CD1c-positive myeloid dendritic cell (primary cell): ENCODE measurements around the gene FRS3.
A peak's percentile ranks its signal among the peaks of the same experiment; 100 is the strongest.

Experiments
- DNase-seq: peaks from one replicate; pipeline ENCODE4 v3.0.0-alpha.2; 2016; ENCODE audit errors: extremely low spot score

FRS3 gene

DNA sequence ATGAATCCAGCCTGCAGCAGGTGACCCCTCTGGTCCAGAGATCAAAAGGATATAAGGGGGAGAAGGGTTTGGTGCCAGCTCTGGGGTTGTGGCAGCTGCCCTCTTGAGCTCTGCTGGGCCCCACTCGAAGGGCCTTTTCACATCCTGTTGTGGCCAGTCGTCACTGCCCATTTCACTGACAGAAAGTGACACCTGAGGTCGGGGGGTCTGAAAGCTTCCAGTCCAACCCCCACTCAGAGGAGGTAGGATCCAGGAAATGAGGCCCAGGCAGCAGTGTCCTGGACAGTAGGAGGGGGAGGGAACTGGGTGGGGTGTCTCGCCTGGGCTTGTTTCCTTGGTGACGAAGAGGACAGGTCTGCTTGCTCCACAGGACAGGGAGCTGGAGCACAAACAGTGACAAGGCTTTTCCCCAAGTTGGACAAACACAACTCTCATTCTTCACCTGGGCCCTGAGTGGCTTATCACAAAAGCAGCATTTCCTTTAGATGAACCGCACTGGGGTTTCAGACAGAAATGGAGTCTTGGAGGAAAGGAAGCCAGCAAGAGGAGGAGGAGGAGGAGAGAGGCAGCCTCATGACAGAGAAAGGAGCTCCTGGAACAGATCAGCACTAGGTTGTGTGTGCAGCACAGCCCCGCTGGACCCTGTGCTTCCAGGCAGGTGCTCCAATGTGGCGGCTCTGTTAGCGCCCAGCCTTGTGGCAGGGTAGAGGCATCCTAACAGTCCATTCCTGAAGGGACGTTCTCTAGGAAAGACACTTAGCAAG lies 11.0 kb downstream of the FRS3 start:
- DNase-seq = no peak

DNA sequence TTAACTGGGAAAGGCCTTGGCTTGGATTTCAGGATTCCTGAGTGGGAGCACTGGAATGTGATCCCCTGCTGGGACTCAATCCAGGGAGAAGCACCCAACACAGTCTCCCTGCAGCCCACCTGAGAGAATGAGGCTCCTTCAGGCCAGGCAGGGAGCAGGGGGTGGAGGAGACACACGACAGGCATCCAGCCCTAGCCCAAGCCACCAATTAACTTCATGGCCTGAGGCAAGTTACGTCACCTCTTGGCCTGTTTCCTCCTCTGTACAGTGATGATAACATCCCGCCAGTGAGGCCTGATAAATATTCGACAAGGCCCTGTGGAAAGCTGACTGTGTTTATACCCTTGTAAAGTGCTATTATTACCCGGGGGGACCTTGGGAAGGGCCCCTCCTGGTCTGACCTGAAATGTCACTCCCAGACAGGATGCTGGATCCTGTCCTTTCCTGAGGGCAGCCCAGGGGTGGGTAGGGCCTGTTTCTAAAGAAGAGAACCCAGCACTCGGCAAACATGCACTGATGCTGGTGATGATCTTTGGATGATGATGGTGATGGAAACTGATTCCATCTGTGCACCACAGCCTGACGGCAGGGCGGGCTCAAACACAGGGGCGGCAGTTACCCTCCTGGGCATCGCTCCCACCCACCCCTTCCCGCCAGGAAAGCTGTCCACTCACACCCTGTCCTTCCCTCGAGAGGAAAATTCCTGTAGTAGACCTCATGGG lies 12.4 kb downstream of the FRS3 start:
- peak; percentile 20 for DNase-seq

DNA sequence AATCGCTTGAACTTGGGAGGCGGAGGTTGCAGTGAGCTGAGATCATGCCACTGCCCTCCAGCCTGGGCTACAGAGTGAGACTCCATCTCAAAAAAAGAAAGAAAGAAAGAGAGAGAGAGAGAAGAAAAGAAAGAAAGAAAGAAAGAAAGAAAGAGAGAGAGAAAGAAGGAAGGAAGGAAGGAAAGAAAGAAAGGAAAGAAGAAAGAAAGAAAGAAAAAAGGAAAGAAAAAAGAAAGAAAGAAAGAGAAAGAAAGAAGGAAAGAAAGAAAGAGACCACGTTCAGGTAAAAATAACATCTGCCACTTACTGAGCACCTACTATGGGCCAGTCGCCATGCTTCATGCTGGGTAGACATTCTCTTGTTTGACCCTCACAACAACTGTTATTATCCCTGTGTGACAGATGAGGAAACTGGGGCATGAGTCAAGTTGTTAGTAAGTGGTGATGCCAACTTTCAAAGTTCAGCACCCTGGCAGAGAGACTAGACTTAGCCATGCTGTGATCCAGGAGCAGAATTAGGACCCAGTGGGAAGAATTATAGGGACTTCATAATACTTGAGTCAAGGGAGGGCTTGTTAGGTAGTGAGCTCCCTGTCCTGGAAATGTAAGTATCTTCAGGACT lies 13.5 kb downstream of the FRS3 start:
- DNase-seq = peak; percentile 5

DNA sequence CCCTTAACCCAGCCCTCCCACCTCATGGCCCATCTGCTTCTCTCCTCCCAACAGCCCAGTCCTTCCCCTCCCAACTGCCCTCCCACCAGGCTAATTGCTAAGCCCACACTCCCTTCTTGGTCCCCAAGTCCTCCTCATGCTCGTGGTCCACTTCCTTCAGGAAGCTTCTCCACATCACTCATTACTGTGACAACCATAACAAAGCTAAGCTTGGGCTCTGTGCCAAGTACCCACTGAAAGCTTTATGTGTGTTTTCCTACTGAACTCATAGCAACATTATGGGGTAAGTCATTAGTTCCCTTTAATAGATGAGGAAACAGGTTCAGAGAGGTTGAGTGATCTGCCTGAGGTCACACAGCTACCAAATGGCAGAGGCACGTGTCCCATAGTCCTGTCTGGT lies 16.2 kb downstream of the FRS3 start:
- peak; percentile 75 for DNase-seq

DNA sequence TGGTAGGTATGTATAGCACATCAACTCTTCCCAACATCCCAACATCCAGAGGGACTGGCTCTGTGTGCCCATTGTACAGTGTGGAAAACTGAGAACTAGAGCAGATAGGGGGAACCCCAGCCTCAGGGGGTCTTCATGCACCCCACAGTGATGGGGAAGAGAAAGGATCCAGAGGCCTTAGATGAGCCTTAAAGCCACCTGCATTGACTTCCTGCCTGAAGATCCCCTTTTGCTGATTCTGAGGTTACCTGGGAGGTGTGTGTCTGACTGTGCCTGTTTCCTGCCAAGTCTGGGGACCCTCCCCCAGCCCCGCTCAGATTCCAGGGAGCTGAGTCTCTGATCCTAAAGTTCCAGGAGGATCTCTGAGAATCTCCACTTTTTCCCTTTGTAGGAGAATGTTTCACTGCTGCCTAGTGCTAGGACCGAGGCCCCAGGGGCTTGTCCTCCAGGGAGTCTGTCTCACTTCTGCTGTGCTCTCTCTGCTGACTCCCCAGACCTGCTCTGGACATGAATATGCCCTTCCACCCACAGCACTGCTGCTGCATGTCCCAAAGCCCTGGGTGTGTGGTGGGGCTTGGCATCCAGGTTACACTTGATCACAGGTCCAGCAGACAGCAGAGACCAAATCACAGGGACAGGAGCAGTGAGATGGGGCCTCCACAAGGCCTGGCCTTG lies 19.7 kb downstream of the FRS3 start:
- no peak for DNase-seq

DNA sequence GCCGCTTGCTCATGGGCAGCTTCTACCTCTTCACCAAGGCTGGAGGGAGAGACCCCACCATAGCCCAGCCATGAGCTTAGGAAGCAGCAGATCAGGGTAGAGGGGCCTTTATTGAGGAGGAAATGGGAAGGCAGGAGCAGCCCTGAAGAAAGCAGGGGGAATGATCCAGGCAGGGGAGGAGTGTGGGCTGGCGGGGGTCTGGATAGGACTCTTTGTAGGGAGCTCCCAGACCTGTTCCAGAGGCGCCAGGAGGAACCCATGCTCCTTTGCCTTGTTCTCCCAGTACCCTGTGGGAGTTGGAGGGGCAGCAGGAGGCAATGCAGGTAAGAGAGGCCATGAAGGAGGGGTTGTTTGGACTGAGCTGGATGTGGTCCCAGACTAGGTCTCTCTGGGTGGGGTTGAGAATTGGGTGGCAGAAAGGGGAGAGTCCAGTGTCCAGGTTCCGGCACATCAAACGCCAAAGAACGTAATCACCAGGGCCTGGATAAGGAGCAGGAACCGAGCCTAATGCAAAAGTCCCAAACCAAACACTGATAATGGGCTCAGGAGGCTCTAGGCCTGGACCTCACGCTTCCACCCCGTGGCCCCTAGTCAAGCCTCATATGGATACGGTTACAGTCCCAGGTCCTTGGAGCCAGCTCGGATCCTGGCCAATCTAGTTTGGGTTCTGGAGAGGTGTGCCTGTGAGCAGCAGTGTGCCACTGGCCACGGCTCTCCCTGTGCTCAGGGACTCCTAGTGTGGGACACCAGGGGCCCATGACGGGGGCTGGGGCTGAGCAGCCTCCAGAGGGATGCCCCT lies 20.4 kb downstream of the FRS3 start:
- no peak for DNase-seq

DNA sequence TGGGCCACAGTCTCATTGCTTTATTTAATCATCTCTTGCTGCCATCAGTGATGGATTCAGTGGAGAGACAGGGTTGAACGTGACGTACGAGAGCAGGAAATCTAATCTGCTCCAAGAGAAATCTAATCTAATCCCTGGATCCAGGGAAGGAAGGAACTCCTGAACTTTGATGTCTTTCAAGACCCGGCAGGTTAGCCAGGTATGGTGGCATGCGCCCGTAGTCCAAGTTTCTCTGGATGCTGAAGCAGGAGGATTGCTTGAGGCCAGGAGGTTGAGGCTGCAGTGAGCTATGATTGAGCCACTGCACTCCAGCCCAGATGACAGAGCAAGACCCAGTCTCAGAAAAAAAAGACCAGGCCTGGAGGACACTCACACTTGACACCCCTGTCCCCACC lies 21.1 kb downstream of the FRS3 start:
- no peak for DNase-seq

DNA sequence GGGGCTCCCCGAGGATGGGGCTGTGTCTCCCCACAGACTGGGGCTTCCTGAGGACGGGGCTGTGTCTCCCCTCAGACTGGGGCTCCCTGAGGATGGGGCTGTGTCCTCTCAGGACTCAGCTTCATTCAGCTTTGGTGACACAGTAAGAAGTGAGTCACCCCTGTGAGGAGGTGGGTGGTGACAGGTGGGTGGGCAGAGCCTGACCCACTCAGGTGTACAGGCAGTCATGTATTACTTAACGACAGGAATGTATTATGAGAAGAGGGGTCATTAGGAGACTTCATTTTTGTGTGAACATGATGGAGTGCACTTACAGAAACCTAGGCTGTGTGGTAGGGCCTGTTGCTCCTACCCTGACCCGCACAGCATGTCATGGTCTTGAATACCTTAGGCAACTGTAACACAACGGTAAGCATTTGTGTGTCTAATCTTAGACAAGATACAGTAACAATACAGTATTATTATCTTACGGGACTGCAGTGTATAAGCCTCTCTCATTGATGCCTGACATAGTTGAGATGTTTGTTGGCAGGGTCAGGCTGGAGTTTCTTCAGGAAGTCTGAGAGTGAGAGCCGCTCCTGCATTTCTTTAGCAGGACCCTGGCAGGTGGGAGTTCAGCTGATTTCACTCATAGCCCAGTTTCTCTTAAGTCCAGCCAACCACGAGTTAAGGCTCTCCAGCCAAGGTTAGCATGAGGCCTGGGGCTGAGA lies 21.6 kb downstream of the FRS3 start:
- DNase-seq = no peak

DNA sequence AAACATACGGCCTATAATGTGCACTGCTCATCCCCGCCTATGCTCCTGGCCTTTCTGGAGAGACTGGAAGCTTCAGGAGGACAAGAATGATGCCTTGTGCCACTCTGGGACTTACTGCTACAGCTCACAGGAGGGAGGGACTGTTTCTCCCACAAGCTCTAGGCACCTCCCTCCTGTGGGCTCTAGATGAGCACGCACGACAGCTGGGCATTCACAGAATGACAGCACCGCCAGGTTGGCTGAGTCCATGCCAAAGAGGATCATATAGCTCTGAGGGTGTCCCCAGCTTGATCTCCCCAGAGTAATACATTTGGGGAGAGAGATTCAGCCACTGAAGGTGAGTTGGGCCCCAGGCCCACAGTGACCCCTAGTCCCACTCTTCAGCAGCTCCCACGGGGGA lies 22.4 kb downstream of the FRS3 start:
- no peak for DNase-seq

DNA sequence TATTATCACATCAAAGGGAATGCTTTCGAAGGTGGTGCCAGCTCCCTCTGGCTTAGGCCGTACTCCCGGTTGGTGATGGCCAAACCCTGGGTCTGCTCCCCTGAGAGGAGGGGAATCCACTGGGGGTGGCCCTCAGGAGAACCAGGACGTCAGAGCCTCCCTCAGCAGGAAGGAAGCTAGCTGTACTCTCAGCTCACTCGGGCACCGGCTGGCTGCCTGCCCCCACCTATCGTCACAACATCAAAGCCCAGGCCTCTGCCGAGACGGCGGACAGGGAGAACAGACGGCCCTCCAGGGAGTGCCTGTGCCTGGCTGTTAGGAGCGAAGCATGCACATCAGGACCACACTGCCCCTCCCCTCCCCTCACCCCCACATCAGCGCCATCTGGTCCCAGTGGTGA lies 23.3 kb downstream of the FRS3 start:
- DNase-seq = no peak

DNA sequence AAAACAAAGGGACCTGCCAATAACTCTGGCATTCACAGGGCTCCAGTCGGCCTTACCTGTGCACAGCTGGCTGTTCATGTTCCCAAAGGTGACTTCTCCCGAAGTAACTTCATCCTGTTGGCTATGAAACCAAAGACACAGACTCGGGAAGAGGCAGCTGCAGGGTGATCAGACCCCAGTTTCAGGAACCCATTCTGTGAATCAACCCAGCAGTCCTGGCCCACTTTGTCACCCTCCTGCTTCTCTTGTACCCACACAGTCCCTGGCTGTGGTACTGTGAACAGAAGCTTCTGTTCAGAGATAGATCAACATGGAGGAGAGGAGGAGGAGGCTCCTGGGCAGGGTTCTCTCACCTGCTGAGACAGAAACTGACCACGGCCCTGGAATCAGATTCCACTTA lies 23.8 kb downstream of the FRS3 start:
- DNase-seq = no peak

DNA sequence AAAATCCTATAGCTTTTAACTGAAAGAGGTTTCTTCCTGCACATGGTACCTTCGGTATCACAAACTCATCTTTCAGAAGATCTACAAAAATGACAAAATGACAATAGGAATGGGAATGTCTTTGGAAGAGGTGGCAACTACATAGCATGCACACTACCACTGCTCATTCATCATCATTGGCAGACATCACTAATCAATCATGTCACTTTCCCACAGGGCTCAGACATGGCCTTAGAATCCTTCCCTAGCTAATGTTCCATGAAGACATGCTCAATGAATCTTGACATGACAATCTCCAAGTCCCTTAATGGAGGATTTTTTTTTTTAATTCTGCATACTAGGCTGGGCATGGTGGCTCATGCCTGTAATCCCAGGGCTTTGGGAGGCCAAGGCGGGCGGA lies 29.3 kb downstream of the FRS3 start:
- DNase-seq = no peak

DNA sequence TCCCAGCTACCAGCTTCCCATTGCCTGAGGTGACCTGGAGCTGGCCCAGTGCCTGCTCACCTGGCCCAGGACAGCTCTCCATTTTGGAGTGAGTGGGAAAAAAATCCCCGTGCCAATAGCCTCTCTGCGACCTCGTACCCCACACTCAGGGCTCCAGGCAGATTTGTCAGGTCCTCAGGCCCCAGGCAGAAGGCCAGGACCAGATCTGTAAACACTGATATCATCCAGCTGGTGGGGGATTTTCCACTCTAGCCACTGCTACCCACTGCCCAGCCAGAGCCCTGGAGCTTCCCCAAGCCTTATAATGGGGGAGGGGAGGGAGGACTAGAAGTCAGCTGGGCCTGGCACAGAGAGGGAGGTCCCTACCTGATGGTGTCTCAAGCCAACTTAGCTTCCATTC lies 31.2 kb downstream of the FRS3 start:
- DNase-seq = no peak

DNA sequence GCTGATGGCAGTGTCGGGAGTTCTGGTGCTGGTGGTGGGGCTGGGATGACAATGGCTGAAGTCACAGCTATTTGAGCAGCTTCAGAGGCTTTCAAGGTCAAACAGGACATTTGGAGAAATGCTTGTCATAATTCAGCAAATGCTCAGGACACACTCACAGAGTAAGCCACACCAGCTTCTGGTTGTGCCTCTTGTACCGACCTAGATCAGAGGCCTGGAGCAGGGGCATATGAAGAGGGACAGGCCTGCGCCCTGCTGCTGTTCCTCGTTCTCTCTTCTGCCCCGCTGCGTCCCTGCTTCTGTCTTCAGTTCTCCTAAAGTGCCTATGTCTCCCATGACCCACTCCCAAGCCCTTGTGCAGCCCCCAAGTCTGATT lies 31.6 kb downstream of the FRS3 start:
- no peak for DNase-seq

DNA sequence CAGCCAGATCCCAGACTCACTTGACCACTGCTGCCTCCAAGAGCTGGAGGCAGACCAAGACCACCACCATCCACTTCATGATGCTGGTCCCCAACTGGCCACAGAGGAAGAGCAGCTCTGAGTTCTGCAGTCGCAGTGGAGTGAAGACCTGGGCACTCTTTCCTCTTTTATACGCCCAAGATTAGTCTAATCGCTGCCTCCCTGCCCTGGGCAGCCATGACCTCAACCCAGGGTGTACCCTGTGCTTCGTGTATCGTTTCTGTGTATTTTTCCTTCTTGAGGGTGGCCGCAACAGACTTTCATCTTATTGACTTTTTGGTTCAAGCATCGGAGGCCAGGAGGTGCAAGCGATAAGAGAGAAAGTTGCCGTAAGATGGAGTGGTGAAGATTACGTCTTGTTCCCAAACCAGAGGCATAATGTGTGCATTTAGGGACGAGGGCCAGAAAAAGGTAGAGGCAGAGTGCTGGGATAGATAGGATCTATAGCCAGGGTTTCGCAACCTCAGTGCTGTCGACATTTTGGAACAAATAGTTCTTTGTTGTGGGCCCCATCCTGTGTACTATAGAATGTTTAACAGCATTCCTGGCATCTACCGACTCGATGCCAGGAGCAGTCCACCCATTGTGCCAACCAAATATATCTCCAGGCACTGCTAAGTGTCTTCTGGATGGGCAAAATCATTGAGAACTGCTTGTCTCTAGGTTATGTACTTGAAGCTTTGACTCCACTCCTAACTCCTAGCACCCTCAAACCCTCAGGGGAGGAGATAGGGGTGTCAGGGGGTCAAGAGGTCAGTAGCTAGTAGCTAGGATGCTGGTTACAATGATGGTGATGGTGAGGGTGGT lies 32.2 kb downstream of the FRS3 start, which contains the start of gene PGC:
Gene PGC (minus strand): TSS at position 142 of the 846 bp plus-strand sequence. CDS start 63 bp downstream, at position 79.
- DNase-seq = no peak

DNA sequence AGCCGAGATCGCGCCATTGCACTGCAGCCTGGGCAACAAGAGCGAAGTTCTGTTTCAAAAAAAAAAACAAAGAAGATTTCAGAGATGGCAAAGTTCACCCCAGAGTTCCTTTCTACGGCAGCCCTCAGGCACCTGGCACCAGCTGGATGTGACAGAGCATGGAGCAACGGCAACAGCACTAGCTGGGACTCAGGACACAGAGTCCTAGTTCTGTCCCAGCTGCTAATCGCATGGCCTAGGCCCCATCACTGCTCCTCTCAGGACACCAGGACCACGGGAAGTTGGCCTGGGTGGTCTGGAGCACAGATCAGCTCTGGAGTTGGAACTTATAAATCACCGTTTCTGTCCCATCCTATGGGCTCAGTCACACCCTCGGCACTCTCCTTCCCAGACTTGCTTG lies 33.6 kb downstream of the FRS3 start:
- DNase-seq = no peak

DNA sequence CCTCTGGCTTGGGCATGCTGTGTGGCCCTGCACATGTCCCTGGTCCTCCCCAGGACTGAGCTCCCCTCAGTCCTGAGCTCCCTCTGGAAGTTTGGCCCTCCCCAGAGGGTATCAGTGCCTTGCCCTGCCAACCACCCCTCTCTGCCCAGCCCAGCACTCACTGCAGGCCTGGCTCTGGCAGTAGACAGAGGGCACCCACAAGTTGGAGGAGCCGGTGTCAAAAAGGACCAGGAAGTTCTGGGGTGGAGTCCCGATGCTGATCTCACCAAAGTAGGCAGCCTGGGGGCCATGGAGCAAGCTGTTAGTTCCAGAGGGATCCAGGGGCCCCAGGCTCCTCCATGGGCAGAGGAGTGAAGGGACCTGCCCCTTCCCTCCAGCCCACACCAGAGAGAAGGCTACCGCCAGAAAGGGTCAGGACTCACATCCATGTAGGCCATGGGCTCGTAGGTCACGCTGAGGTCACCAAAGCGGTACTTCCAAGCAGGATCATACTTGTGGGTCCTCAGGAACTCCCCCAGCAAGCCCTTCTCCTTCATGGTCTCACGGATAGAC lies 35.4 kb downstream of the FRS3 start:
- DNase-seq = no peak

DNA sequence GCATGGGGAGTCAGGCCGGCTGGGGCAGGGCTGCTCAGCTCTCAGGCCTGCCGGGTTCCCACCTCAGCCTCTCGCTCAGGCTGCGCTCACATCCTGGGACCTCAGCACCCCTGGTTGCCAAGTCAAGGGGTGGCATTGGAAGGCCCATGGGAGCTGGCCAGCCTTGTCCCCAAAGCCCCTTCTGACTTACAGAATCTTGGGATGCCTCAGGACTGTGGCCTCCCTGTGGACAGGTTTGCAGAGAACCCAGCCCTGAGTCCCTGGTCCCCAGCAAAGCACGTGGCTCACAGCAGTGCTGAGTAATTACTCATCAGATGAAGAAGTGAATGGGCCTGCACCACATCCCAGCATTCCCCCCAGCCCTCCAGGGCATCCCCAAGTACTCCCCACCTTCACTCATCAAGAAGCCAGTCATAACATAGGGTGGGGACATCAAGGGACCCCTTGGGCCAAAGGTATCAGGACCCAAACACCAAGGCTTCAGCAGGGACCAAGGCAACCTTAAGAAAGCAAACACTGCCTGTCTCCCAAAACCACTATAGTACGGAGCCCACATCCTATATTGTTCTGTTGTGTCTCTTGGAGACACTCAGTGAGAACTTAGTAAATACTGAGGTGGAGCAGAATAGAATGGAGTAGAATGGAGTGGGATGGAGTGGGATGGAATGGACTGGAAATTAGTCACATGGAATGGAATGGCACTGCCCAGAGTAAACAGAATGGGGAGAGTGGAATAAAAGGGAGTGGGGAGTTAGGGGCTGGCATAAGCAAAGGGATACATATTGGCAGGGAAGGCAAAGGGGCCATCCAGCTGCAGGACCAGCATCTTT lies 36.1 kb downstream of the FRS3 start:
- no peak for DNase-seq
